H7 (cell line): ENCODE measurements around the gene SPRTN. TPM values are rescaled to one million over a fixed set of nuclear protein-coding genes. Genes with fewer than 3 reads are reported as not detected.

Experiments used
- DNase-seq: peaks from one replicate; pipeline ENCODE4 v3.0.0; 2012
- H3K27me3 ChIP-seq: 2 replicates; pipeline ENCODE4 v1.6.0; 2011; ENCODE audit warnings: mild to moderate bottlenecking, low read length; ENCODE audit not compliant: control insufficient read depth, insufficient read depth
- H3K36me3 ChIP-seq: replicated peaks from 2 replicates; pipeline ENCODE4 v1.5.1; 2011; ENCODE audit warnings: low read length; ENCODE audit not compliant: control insufficient read depth, insufficient read depth
- H3K4me3 ChIP-seq: 2 replicates; pipeline ENCODE4 v1.5.1; 2011; ENCODE audit warnings: low read depth, mild to moderate bottlenecking, control low read depth, low read length, moderate library complexity; ENCODE audit not compliant: insufficient read depth
- total RNA-seq: library from RNA; depleted of rRNA; stranded (reverse); fragments of >200 nt; shearing (Covaris generic); gene quantifications from 2 replicates; pipeline ENCODE4 v1.2.3, GENCODE V29; 2014

Gene SPRTN
- total RNA-seq, 1 experiment from 2014 or later, result 14.9 TPM

- Histone ChIP-seq H3K36me3 (no peaks in the 10 kb centered on the region), H3K4me3 (no peak overlapping the region), H3K27me3 (no peaks in the 10 kb centered on the region)
- no peak for DNase-seq
Observed at GRCh38 chr1:231382426-231382825, 44.3 kb downstream of the SPRTN start.

GRCh38 chr1:231383159-231383860 lies 45.2 kb downstream of the SPRTN start:
- Histone ChIP-seq H3K27me3 (no peaks in the 10 kb centered on the region), H3K36me3 (no peaks in the 10 kb centered on the region), H3K4me3 (no peak overlapping the region)
- no peak for DNase-seq

DNA sequence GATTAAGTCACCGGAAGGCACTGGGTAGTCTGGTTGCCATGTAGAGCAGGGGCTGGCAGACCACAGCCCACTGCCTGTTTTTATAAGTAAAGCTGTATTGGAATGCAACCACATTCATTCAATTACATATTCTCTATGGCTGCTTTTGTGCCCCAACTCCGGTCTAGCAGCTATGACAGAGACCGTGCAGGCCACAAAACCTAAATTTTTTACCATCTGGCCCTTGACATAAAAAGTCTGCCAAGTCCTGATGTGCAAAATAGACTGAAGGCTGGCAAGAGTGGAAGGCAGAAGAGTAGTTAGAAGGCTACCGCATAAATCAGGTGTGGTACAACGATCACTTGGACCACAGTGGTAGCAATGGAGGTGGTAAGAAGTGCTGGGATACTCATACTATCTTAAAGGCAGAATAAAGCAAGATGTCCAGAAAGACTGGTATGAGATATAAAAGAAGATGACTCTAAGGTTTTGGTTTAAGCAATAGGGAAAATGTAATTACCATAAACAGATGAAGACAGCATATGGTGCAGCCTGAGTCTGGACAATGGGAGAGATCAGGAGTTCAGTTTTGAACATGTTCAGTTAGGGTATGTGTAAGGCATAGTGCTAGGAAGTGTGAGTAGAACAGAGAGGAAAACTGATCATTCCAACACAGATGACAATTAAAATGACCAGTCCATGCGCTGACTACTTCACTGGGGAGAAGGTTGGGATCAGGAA lies 46.8 kb downstream of the SPRTN start:
- no peaks in the 10 kb centered on the region for H3K36me3 ChIP-seq
- no peak for DNase-seq
- H3K27me3 ChIP-seq, result no peaks in the 10 kb centered on the region
- H3K4me3 ChIP-seq, result no peak overlapping the region

- H3K27me3 ChIP-seq, result no peaks in the 10 kb centered on the region
- H3K36me3 ChIP-seq, result no peaks in the 10 kb centered on the region
- H3K4me3 ChIP-seq, result no peak overlapping the region
- DNase-seq, result no peak
Observed at GRCh38 chr1:231385416-231385748, 47.3 kb downstream of the SPRTN start.

- DNase-seq, result no peak
- Histone ChIP-seq H3K27me3 (no peaks in the 10 kb centered on the region), H3K4me3 (no peak overlapping the region), H3K36me3 (no peaks in the 10 kb centered on the region)
Observed at GRCh38 chr1:231386466-231386865, 48.4 kb downstream of the SPRTN start.

DNA sequence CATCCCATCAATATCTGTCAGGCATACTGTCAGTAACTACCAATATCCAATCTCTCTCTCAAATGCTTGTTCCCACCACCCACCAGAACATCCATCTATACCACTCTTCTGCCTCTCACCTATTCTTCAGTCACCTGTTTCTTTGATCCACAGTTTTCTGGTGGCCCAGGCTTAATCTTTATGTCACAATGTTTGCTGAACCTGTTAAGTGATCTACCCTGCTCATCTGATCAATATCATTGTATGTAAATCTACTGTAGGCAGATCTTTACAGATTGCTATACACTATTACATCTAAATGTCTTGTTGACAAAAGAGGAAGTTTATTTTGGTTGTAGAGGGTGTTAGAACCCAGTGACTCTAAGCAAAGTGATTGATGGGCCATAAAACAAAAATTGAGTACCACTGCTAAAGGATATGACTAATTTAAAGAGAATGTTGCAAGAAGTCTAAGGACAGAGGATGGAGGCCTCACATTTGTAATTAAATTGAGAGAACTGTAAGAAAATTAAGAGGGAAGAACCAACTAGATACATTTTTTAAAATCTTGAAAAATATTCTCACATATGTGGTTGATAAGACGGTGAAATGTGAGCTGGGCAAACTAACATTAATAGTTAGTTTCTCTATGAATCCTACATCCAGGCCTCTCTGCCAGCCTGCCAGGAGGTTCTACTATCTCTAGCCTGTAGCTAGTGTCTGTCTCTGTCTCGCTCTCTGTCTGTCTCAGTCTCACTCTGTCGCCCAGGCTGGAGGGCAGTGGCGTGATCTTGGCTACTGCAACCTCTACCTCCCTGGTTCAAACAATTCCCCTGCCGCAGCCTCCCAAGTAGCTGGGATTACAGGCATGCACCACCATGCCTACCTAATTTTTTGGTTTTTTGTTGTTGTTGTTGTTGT lies 49.9 kb downstream of the SPRTN start:
- Histone ChIP-seq H3K27me3 (no peaks in the 10 kb centered on the region), H3K4me3 (no peak overlapping the region), H3K36me3 (no peaks in the 10 kb centered on the region)
- DNase-seq, result no peak

DNA sequence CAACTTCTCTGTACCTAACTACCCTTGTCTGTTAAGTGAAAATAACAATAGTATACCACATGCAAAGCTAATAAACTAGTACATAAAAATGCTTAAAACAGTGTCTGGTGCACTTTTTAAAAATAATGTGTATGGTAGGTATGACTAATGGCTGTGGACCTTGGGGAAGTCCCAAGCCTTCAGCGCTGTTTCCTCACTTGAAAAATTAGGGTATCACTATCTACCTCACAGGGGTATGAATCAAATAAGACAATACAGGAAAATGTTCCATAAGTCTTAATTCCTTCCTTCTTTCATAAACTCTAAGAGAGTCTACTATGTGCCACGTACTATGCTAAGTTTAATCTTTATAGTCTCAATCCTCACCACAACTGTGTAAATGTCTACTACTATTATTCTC lies 52.0 kb downstream of the SPRTN start:
- H3K36me3 ChIP-seq, result no peaks in the 10 kb centered on the region
- H3K4me3 ChIP-seq, result no peak overlapping the region
- no peak for DNase-seq
- H3K27me3 ChIP-seq, result no peaks in the 10 kb centered on the region

DNA sequence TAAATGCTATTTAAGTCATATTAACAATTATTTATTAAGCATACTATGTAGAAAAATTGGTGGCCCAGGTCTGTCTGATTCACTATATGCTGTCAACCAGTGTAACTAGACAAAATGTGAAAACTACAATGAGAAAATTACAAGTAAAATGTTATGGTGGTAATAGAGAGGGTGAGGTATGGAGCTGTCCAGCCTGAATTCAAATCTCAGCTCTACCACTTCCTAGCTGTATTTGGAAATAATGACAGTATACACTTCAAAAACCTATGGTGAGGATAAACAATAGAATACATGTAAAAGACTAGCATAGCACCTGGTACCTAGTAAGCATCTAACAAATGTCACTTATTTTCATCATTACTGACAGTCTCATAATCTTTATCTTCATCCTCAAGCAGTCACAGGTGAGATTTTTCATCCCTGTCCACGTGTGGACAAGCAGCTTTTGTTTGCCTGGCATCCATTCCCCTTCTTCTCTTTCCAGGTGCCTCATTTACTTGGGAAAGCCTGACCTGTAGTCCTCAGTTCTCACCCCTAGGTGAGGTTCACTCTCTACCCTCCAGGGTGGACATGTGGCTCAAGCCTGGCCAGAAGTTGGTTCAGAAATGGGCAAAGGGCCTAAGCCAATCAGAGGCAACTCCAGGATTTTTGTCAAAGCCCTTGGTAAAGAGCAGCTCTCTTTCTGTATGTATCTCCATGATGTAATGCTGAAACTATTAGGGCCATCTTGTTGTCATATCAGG lies 54.5 kb downstream of the SPRTN start:
- DNase-seq, result peak; percentile 35
- Histone ChIP-seq H3K36me3 (no peaks in the 10 kb centered on the region), H3K4me3 (no peak overlapping the region), H3K27me3 (no peaks in the 10 kb centered on the region)

- Histone ChIP-seq H3K27me3 (no peaks in the 10 kb centered on the region), H3K36me3 (no peaks in the 10 kb centered on the region), H3K4me3 (no peak overlapping the region)
- no peak for DNase-seq
Observed at GRCh38 chr1:231393668-231394067, 55.6 kb downstream of the SPRTN start.

DNA sequence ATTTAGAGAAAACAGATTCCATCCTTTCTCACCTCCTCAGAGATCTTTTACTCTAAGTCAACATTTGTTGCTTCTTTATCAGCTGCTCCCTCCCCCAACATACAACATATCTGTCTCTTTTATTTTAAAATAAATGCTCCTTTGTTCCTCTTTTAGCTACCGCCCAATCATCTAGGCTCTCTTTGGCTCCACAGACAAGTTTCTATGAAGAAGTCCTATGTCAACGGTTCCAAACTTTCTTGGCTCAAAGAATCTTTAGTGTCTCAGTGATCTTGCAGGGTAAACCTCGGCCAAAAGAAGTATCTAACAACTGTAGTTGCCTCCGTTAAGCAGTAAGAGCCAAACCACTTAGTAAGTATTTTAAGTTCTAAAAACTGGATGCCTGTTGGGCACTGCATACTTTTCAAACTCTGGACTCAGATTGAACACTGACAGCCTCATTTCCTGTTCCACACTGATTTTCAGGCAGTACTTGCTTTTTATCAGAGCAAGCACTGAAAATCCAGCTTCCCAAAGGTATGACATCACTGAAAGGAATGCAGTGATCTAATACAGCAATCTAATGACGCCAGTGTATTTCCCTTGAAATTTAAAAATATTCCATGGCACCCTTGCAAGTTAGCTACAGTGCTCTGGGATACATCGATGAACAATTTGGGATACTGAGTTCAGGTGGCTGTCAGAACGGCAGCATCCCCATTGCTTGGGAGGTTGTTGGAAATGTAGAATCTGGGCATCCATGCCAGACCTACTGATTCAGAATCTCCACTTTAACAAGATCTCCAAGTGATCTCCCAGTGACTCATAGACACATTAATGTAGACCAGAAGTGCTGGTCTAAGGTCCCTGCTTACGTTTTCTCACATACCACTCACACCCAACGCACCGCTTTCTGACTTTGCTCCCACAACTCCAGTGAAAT lies 57.2 kb downstream of the SPRTN start:
- DNase-seq, result no peak
- Histone ChIP-seq H3K27me3 (no peaks in the 10 kb centered on the region), H3K4me3 (no peak overlapping the region), H3K36me3 (no peaks in the 10 kb centered on the region)

DNA sequence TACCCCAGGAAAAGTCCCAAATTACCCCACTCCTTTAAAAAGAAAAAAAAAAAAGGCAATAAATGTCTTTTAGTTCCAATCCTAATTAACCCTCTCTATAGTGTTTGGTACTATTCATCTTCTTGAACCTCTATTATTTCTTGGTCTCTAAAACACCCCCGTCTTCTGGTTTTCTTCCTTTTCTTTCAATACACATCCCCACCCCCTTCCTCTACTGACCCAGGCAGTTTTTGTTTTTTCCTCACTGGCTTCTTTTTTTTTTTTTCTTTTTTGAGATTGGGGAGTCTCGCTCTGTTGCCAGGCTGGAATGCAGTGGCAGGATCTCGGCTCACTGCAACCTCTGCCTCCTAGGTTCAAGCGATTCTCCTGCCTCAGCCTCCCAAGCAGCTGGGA lies 57.9 kb downstream of the SPRTN start:
- H3K27me3 ChIP-seq, result no peaks in the 10 kb centered on the region
- DNase-seq, result no peak
- no peaks in the 10 kb centered on the region for H3K36me3 ChIP-seq
- H3K4me3 ChIP-seq, result no peak overlapping the region

DNA sequence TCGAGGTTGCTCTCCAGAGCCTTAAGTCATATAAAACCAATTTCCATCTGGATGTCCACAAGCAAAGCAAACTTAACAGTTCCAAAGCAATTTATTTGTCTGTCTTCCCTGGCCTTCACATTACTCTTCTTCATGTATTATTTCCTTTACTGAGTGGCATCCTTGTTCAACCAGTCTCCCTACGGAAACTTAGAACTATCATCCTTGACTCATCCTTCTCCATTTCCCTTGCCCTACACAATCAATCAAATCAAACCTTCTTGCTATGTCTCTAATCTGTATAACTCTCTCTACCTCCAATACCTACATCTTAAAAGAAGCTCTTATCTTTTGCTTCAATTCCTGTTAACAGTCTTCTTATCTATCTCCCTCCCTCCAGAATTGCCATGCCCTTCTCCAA lies 58.5 kb downstream of the SPRTN start:
- H3K36me3 ChIP-seq, result no peaks in the 10 kb centered on the region
- H3K27me3 ChIP-seq, result no peaks in the 10 kb centered on the region
- H3K4me3 ChIP-seq, result no peak overlapping the region
- DNase-seq, result no peak

GRCh38 chr1:231397886-231398671 lies 60.0 kb downstream of the SPRTN start:
- Histone ChIP-seq H3K36me3 (no peaks in the 10 kb centered on the region), H3K27me3 (no peaks in the 10 kb centered on the region), H3K4me3 (no peak overlapping the region)
- DNase-seq, result no peak
